ENCODE measurements around the gene PLEKHA8. TPM values are rescaled to one million over a fixed set of nuclear protein-coding genes. Genes with fewer than 3 reads are reported as not detected.

PLEKHA8 gene
- 18.2 and 18.6 TPM in 2 replicates for polyA plus RNA-seq (2013)

GRCh38 chr7:30028216-30028748 lies at the start of gene PLEKHA8:
Gene PLEKHA8 (plus strand): TSS chr7:30028412. CDS start chr7:30028763, 351 bp downstream.
- Histone ChIP-seq H3K4me1 (ENCODE audit: control insufficient read depth in 1 of 2, insufficient read depth in 2 of 2, low read length in 2 of 2) (peaks cover 2 to 8% of the 10 kb centered on the region in 2 experiments), H3K79me2 (ENCODE audit: control insufficient read depth, insufficient read depth, low read length, poor library complexity) (peaks cover 14% of the 10 kb centered on the region), H3K18ac (ENCODE audit: low read length) (peak within 1 kb of the TSS; percentile 87), H2BK120ac (ENCODE audit: insufficient read depth, low read length, poor library complexity) (peak within 1 kb of the TSS; percentile 70), H4K12ac (ENCODE audit: low read depth, low read length) (peak within 1 kb of the TSS; percentile 67), H2BK12ac (ENCODE audit: low read length) (peak within 1 kb of the TSS; percentile 9), H3K27me3 (ENCODE audit: insufficient read depth, low read length) (no peaks in the 10 kb centered on the region), H3K36me3 (ENCODE audit: control insufficient read depth in 1 of 2, insufficient read depth in 2 of 2, low read length in 2 of 2) (no peaks in the 10 kb centered on the region), H2AK5ac (ENCODE audit: low read length) (no peak within 1 kb of the TSS), H3K14ac (ENCODE audit: low read length) (peak within 1 kb of the TSS; percentile 83), H3K4me2 (ENCODE audit: low read length) (peak within 1 kb of the TSS; percentile 79), H3K23ac (ENCODE audit: low read length) (no peak within 1 kb of the TSS), H2BK5ac (ENCODE audit: low read depth, low read length, poor library complexity) (peak within 1 kb of the TSS; percentile 80), H3K4ac (ENCODE audit: low read depth, low read length) (peak within 1 kb of the TSS; percentile 88), H4K8ac (ENCODE audit: low read depth, low read length) (peak within 1 kb of the TSS; percentile 89), H3K4me3 (ENCODE audit: low read depth, low read length) (peak within 1 kb of the TSS; percentile 92), H4K91ac (ENCODE audit: low read depth, low read length) (peak within 1 kb of the TSS; percentile 82), H2AFZ (ENCODE audit: insufficient read depth, low read length, poor library complexity) (peak within 1 kb of the TSS; percentile 80), H3K9me3 (ENCODE audit: insufficient read depth, low read depth, low read length) (no peaks in the 10 kb centered on the region), H3K9ac (ENCODE audit: low read length) (peak within 1 kb of the TSS; percentile 97), H3K79me1 (ENCODE audit: low read length) (peaks cover 16% of the 10 kb centered on the region), H3K27ac (ENCODE audit: low read depth, low read length) (peak within 1 kb of the TSS; percentile 92)
- no CpG with 5 or more reads among the region's 70 CpGs for WGBS (ENCODE audit: extremely low coverage, insufficient coverage, insufficient read length)
- peak; percentile 79 to 97 for DNase-seq

GRCh38 chr7:29980151-29980550 lies 48.1 kb upstream of the PLEKHA8 start:
- Histone ChIP-seq H3K4ac (ENCODE audit: low read depth, low read length) (peak overlapping the region; percentile 14), H3K4me1 (ENCODE audit: control insufficient read depth in 1 of 2, insufficient read depth in 2 of 2, low read length in 2 of 2) (no peaks in the 10 kb centered on the region), H4K12ac (ENCODE audit: low read depth, low read length) (no peak overlapping the region), H2BK12ac (ENCODE audit: low read length) (no peak overlapping the region), H3K14ac (ENCODE audit: low read length) (no peak overlapping the region), H3K4me3 (ENCODE audit: low read depth, low read length) (no peak overlapping the region), H3K27ac (ENCODE audit: low read depth, low read length) (no peak overlapping the region), H2BK120ac (ENCODE audit: insufficient read depth, low read length, poor library complexity) (no peak overlapping the region), H3K27me3 (ENCODE audit: insufficient read depth, low read length) (no peaks in the 10 kb centered on the region), H2BK5ac (ENCODE audit: low read depth, low read length, poor library complexity) (no peak overlapping the region), H2AK5ac (ENCODE audit: low read length) (no peak overlapping the region), H3K79me1 (ENCODE audit: low read length) (no peaks in the 10 kb centered on the region), H4K8ac (ENCODE audit: low read depth, low read length) (no peak overlapping the region), H3K9ac (ENCODE audit: low read length) (no peak overlapping the region), H3K4me2 (ENCODE audit: low read length) (no peak overlapping the region), H2AFZ (ENCODE audit: insufficient read depth, low read length, poor library complexity) (no peak overlapping the region), H3K79me2 (ENCODE audit: control insufficient read depth, insufficient read depth, low read length, poor library complexity) (no peaks in the 10 kb centered on the region), H3K18ac (ENCODE audit: low read length) (no peak overlapping the region), H3K9me3 (ENCODE audit: insufficient read depth, low read depth, low read length) (no peaks in the 10 kb centered on the region), H4K91ac (ENCODE audit: low read depth, low read length) (no peak overlapping the region), H3K23ac (ENCODE audit: low read length) (no peak overlapping the region), H3K36me3 (ENCODE audit: control insufficient read depth in 1 of 2, insufficient read depth in 2 of 2, low read length in 2 of 2) (no peaks in the 10 kb centered on the region)
- no peak for DNase-seq

- Histone ChIP-seq H3K14ac (ENCODE audit: low read length) (no peak overlapping the region), H3K4me3 (ENCODE audit: low read depth, low read length) (no peak overlapping the region), H3K18ac (ENCODE audit: low read length) (no peak overlapping the region), H3K9ac (ENCODE audit: low read length) (no peak overlapping the region), H3K27me3 (ENCODE audit: insufficient read depth, low read length) (peaks cover 3% of the 10 kb centered on the region), H4K91ac (ENCODE audit: low read depth, low read length) (no peak overlapping the region), H2AK5ac (ENCODE audit: low read length) (no peak overlapping the region), H2BK120ac (ENCODE audit: insufficient read depth, low read length, poor library complexity) (no peak overlapping the region), H3K9me3 (ENCODE audit: insufficient read depth, low read depth, low read length) (no peaks in the 10 kb centered on the region), H3K23ac (ENCODE audit: low read length) (no peak overlapping the region), H4K12ac (ENCODE audit: low read depth, low read length) (no peak overlapping the region), H2BK5ac (ENCODE audit: low read depth, low read length, poor library complexity) (no peak overlapping the region), H4K8ac (ENCODE audit: low read depth, low read length) (no peak overlapping the region), H3K36me3 (ENCODE audit: control insufficient read depth in 1 of 2, insufficient read depth in 2 of 2, low read length in 2 of 2) (no peaks in the 10 kb centered on the region), H2BK12ac (ENCODE audit: low read length) (no peak overlapping the region), H3K4me1 (ENCODE audit: control insufficient read depth in 1 of 2, insufficient read depth in 2 of 2, low read length in 2 of 2) (peaks cover 3 to 11% of the 10 kb centered on the region in 2 experiments), H3K27ac (ENCODE audit: low read depth, low read length) (no peak overlapping the region), H3K4ac (ENCODE audit: low read depth, low read length) (peak overlapping the region; percentile 49), H3K4me2 (ENCODE audit: low read length) (no peak overlapping the region), H3K79me2 (ENCODE audit: control insufficient read depth, insufficient read depth, low read length, poor library complexity) (peaks cover 13% of the 10 kb centered on the region), H2AFZ (ENCODE audit: insufficient read depth, low read length, poor library complexity) (no peak overlapping the region), H3K79me1 (ENCODE audit: low read length) (peaks cover 20% of the 10 kb centered on the region)
- DNase-seq: no peak
- WGBS (ENCODE audit: extremely low coverage, insufficient coverage, insufficient read length): no CpG with 5 or more reads among the region's 2 CpGs
Observed at GRCh38 chr7:29987083-29987482, 41.1 kb upstream of the PLEKHA8 start.

- peak in 1 of 2 donors; percentile 70 for DNase-seq
- Histone ChIP-seq H3K79me1 (ENCODE audit: low read length) (peaks cover 20% of the 10 kb centered on the region), H2AFZ (ENCODE audit: insufficient read depth, low read length, poor library complexity) (peak overlapping the region; percentile 45), H3K4me2 (ENCODE audit: low read length) (peak overlapping the region; percentile 79), H3K4ac (ENCODE audit: low read depth, low read length) (peak overlapping the region; percentile 98), H2AK5ac (ENCODE audit: low read length) (peak overlapping the region; percentile 79), H3K36me3 (ENCODE audit: control insufficient read depth in 1 of 2, insufficient read depth in 2 of 2, low read length in 2 of 2) (no peaks in the 10 kb centered on the region), H3K4me3 (ENCODE audit: low read depth, low read length) (no peak overlapping the region), H4K12ac (ENCODE audit: low read depth, low read length) (peak overlapping the region; percentile 85), H3K27me3 (ENCODE audit: insufficient read depth, low read length) (peaks cover 3% of the 10 kb centered on the region), H2BK5ac (ENCODE audit: low read depth, low read length, poor library complexity) (peak overlapping the region; percentile 86), H3K4me1 (ENCODE audit: control insufficient read depth in 1 of 2, insufficient read depth in 2 of 2, low read length in 2 of 2) (peaks cover 3 to 11% of the 10 kb centered on the region in 2 experiments), H3K27ac (ENCODE audit: low read depth, low read length) (peak overlapping the region; percentile 78), H3K79me2 (ENCODE audit: control insufficient read depth, insufficient read depth, low read length, poor library complexity) (peaks cover 13% of the 10 kb centered on the region), H4K91ac (ENCODE audit: low read depth, low read length) (peak overlapping the region; percentile 91), H3K9me3 (ENCODE audit: insufficient read depth, low read depth, low read length) (no peaks in the 10 kb centered on the region), H3K23ac (ENCODE audit: low read length) (no peak overlapping the region), H2BK12ac (ENCODE audit: low read length) (peak overlapping the region; percentile 90), H4K8ac (ENCODE audit: low read depth, low read length) (peak overlapping the region; percentile 95), H3K18ac (ENCODE audit: low read length) (peak overlapping the region; percentile 96), H3K14ac (ENCODE audit: low read length) (peak overlapping the region; percentile 95), H2BK120ac (ENCODE audit: insufficient read depth, low read length, poor library complexity) (peak overlapping the region; percentile 58), H3K9ac (ENCODE audit: low read length) (no peak overlapping the region)
- WGBS (ENCODE audit: extremely low coverage, insufficient coverage, insufficient read length): no CpG with 5 or more reads among the region's 8 CpGs
Observed at GRCh38 chr7:29987811-29988317, 40.3 kb upstream of the PLEKHA8 start.
